NB4 (cell line): ENCODE results near the gene PRR15L.

Experiments
- MYC ChIP-seq: IDR thresholded peaks from 2 replicates; pipeline ENCODE4 v1.6.1; 2011; ENCODE audit warnings: low read depth, low read length
- POLR2A ChIP-seq: IDR thresholded peaks from 2 replicates; pipeline ENCODE4 v1.6.1; 2011; ENCODE audit warnings: mild to moderate bottlenecking; ENCODE audit not compliant: insufficient read length; ENCODE audit errors: extremely low read depth
- TF ChIP-seq, protein P1 (sequence below): IDR thresholded peaks from one replicate; pipeline ENCODE4 v1.5.1; 2012; ENCODE audit warnings: low read depth, low read length

DNA sequence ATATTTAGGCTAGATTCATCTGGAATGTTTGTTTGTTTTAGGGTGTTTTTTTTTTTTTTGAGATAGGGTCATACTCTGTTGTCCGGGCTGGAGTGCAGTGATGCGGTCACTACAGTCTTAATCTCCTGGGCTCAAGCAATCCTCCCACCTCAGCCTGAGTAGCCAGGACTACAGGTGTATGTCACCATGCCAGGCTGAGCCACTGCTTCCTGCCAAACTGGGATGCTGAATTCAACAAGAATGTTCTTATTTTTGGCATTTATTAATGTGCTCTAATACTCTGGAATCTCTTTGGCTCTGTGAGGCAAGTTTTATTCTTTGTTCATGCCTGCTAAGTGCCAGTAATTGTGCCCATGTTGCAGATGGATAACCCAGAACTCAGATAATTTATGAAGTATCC lies 40.1 kb downstream of the PRR15L start:
- TF ChIP-seq, protein P1, sequence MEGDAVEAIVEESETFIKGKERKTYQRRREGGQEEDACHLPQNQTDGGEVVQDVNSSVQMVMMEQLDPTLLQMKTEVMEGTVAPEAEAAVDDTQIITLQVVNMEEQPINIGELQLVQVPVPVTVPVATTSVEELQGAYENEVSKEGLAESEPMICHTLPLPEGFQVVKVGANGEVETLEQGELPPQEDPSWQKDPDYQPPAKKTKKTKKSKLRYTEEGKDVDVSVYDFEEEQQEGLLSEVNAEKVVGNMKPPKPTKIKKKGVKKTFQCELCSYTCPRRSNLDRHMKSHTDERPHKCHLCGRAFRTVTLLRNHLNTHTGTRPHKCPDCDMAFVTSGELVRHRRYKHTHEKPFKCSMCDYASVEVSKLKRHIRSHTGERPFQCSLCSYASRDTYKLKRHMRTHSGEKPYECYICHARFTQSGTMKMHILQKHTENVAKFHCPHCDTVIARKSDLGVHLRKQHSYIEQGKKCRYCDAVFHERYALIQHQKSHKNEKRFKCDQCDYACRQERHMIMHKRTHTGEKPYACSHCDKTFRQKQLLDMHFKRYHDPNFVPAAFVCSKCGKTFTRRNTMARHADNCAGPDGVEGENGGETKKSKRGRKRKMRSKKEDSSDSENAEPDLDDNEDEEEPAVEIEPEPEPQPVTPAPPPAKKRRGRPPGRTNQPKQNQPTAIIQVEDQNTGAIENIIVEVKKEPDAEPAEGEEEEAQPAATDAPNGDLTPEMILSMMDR = no peak
- TF ChIP-seq POLR2A = no peak
- no peak for TF ChIP-seq MYC
